ENCODE data around the gene SGF29.
"Not testable (repeated sequence)": the region's sequence is repeated elsewhere in the genome, so short reads cannot be mapped to it uniquely, and the experiment has no call there.

The SGF29 gene

GRCh38 chr16:28596115-28596630 is 42.5 kb downstream of the SGF29 start:
- Histone ChIP-seq H3K9ac (peak overlapping the region in 7 of 11 experiments; percentile 5 to 56 (median 42); a peak in 4 of 22 replicates), H3K9me3 (replicated peaks in 1 of 11) (no peaks in the 10 kb centered on the region), H3K4me3 (no peak overlapping the region; a peak in 1 of 20 replicates), H3K27ac (peak overlapping the region in 10 of 11 experiments; percentile 12 to 72 (median 60); a peak in 16 of 22 replicates), H4K20me1 (no peaks in the 10 kb centered on the region), H3K27me3 (no peaks in the 10 kb centered on the region), H3K36me3 (peaks cover 11 to 22% (median 19%) of the 10 kb centered on the region in 11 experiments; a peak in 21 of 22 replicates), H3K4me2 (peak overlapping the region in 10 of 11 experiments; percentile 76 to 92 (median 83); a peak in 17 of 22 replicates), H3K4me1 (peaks cover 20 to 28% (median 24%) of the 10 kb centered on the region in 10 experiments)
- TF ChIP-seq Cebpa-rat (IDR thresholded peaks at IDR 0.05) = no peak

GRCh38 chr16:28596840-28597691 is 43.3 kb downstream of the SGF29 start, which contains the start of gene SULT1A2:
Gene SULT1A2, minus strand, starts transcription at chr16:28597050. Its CDS starts 1,120 bp downstream, at chr16:28595930.
- Histone ChIP-seq H4K20me1 (no peaks in the 10 kb centered on the region), H3K27me3 (no peaks in the 10 kb centered on the region), H3K36me3 (peaks cover 6 to 14% (median 11%) of the 10 kb centered on the region in 11 experiments; a peak in 18 of 22 replicates), H3K27ac (peak within 1 kb of the TSS; percentile 40 to 72 (median 59); a peak in 20 of 22 replicates), H3K4me3 (peak within 1 kb of the TSS in 2 of 10 experiments; percentile 18 to 31; a peak in 3 of 20 replicates), H3K4me1 (peaks cover 20 to 28% (median 24%) of the 10 kb centered on the region in 10 experiments), H3K4me2 (peak within 1 kb of the TSS; percentile 76 to 92 (median 83)), H3K9me3 (replicated peaks in 1 of 11) (no peaks in the 10 kb centered on the region), H3K9ac (peak within 1 kb of the TSS in 10 of 11 experiments; percentile 24 to 58 (median 42); a peak in 13 of 22 replicates)
- no peak for TF ChIP-seq Cebpa-rat (IDR thresholded peaks at IDR 0.05)

GRCh38 chr16:28597692-28598261 is 44.1 kb downstream of the SGF29 start:
- no peaks in the 10 kb centered on the region; a peak in 2 of 22 replicates for H4K20me1 ChIP-seq
- peak overlapping the region; percentile 76 to 92 (median 83) for H3K4me2 ChIP-seq
- H3K4me1 ChIP-seq = peaks cover 20 to 28% (median 25%) of the 10 kb centered on the region in 10 experiments
- H3K36me3 ChIP-seq = peaks cover 0 to 6% (median 4%) of the 10 kb centered on the region in 11 experiments; a peak in 11 of 22 replicates
- H3K9ac ChIP-seq = peak overlapping the region in 8 of 11 experiments; percentile 31 to 58 (median 42); a peak in 6 of 22 replicates
- H3K27me3 ChIP-seq = no peaks in the 10 kb centered on the region
- H3K9me3 ChIP-seq (replicated peaks in 1 of 11) = no peaks in the 10 kb centered on the region
- H3K4me3 ChIP-seq = no peak overlapping the region
- H3K27ac ChIP-seq = peak overlapping the region; percentile 40 to 72 (median 59); a peak in 18 of 22 replicates
- no peak for TF ChIP-seq Cebpa-rat (IDR thresholded peaks at IDR 0.05)

GRCh38 chr16:28599377-28600285 is 45.9 kb downstream of the SGF29 start:
- Histone ChIP-seq H4K20me1 (peaks cover 0 to 16% (median 4%) of the 10 kb centered on the region in 11 experiments; a peak in 9 of 22 replicates), H3K36me3 (peaks cover 0 to 16% (median 7%) of the 10 kb centered on the region in 11 experiments; a peak in 11 of 22 replicates), H3K4me1 (peaks cover 24 to 43% (median 39%) of the 10 kb centered on the region in 10 experiments)
- H3K4me2 ChIP-seq; H3K27me3 ChIP-seq; H3K4me3 ChIP-seq; H3K9ac ChIP-seq; H3K27ac ChIP-seq; H3K9me3 ChIP-seq (replicated peaks in 1 of 11): not testable (repeated sequence)

GRCh38 chr16:28600965-28601364 is 47.2 kb downstream of the SGF29 start:
- not testable (repeated sequence) for H3K27me3 ChIP-seq; H3K27ac ChIP-seq; H3K9me3 ChIP-seq (replicated peaks in 1 of 11); H3K4me2 ChIP-seq; H3K4me3 ChIP-seq; H3K9ac ChIP-seq
- H4K20me1 ChIP-seq = peaks cover 0 to 24% (median 4%) of the 10 kb centered on the region in 11 experiments; a peak in 9 of 22 replicates
- peaks cover 24 to 43% (median 39%) of the 10 kb centered on the region in 10 experiments for H3K4me1 ChIP-seq
- peaks cover 0 to 27% (median 17%) of the 10 kb centered on the region in 11 experiments; a peak in 13 of 22 replicates for H3K36me3 ChIP-seq

GRCh38 chr16:28601589-28601988 is 47.9 kb downstream of the SGF29 start:
- H3K27me3 ChIP-seq; H3K9ac ChIP-seq; H3K4me2 ChIP-seq; H3K27ac ChIP-seq; H3K9me3 ChIP-seq (replicated peaks in 1 of 11); H3K4me3 ChIP-seq: not testable (repeated sequence)
- peaks cover 0 to 34% (median 22%) of the 10 kb centered on the region in 11 experiments; a peak in 16 of 22 replicates for H3K36me3 ChIP-seq
- peaks cover 0 to 30% (median 4%) of the 10 kb centered on the region in 11 experiments; a peak in 9 of 22 replicates for H4K20me1 ChIP-seq
- peaks cover 18 to 37% (median 35%) of the 10 kb centered on the region in 10 experiments for H3K4me1 ChIP-seq

- H3K9me3 ChIP-seq (replicated peaks in 1 of 11); H3K27me3 ChIP-seq; H3K4me3 ChIP-seq; H3K27ac ChIP-seq; H3K4me2 ChIP-seq; H3K9ac ChIP-seq: not testable (repeated sequence)
- Histone ChIP-seq H4K20me1 (peaks cover 0 to 35% (median 4%) of the 10 kb centered on the region in 11 experiments; a peak in 9 of 22 replicates), H3K4me1 (peaks cover 13 to 37% (median 31%) of the 10 kb centered on the region in 10 experiments), H3K36me3 (peaks cover under 1 to 38% (median 26%) of the 10 kb centered on the region in 11 experiments; a peak in 17 of 22 replicates)
Observed at GRCh38 chr16:28602062-28602461, 48.3 kb downstream of the SGF29 start.

- Histone ChIP-seq H4K20me1 (peaks cover 0 to 39% (median 4%) of the 10 kb centered on the region in 11 experiments; a peak in 9 of 22 replicates), H3K36me3 (peaks cover 4 to 43% (median 31%) of the 10 kb centered on the region in 11 experiments; a peak in 17 of 22 replicates), H3K4me3 (no peak overlapping the region), H3K4me1 (peaks cover 9 to 37% (median 26%) of the 10 kb centered on the region in 10 experiments), H3K9ac (no peak overlapping the region), H3K27ac (no peak overlapping the region), H3K4me2 (no peak overlapping the region), H3K27me3 (no peaks in the 10 kb centered on the region), H3K9me3 (replicated peaks in 1 of 11) (no peaks in the 10 kb centered on the region)
- no peak for TF ChIP-seq Cebpa-rat (IDR thresholded peaks at IDR 0.05)
Observed at GRCh38 chr16:28602529-28602928, 48.8 kb downstream of the SGF29 start.
